ENCODE measurements around the gene DARS2.

The DARS2 gene

DNA sequence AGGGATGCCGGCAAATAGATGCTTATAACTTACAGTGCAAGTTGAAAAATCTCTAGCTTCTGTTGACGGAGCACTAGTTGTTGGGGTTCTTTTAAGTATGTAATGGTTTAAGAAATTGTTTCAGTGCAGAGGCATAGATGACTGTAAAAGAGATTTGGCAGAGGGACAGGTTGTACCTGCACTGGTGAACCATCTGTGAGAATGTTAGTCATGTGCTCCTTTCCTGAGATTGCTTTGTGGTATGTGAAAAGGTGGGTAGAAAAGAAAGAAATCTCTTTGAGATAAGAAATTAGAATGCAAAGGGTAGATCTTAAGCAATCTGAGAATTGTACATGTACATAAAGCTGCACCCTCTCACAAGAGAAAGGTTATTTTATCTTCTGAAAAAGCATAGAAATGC, 63.2 kb downstream of the DARS2 start:
- no peak for DNase-seq (ENCODE audit: low spot score)

DNA sequence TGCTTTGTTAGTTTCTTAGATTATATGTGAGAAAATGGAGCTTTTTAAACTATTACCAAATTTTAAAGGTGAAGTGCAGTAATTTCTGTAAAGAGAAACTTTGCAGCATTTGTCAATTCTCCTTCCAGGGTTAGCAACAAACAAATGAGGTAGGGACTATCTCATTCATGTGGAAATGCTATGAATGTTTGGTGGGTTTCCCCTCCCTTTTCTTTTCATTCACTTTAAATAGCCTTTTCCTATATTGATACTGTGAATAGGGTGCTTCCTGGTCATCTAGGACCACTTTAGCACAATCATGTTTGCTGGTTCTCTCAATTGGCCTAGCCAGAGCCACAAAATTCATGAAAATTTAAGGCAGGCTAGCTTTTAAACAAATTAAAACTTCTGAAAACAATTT, 64.3 kb downstream of the DARS2 start:
- DNase-seq (ENCODE audit: low spot score), result no peak

DNA sequence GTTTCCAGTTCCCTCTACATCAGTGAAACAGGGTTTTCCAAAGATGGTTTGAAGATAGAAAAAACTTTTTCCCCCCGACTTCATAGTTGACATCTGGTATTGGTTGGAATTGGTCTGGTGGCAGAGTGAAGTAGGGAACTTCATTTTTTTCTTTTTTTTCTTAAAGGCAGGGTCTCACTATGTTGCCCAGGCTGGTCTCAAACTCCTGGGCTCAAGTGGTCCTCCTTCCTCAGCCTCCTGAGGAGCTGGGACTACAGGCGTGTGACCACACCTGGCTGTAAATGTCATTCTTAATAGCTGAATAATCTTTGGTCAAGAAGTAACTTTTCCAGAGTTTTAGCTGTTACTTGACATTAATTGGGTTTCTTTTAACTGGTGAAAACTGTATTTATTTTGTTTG, 65.4 kb downstream of the DARS2 start:
- DNase-seq (ENCODE audit: low spot score), result no peak

DNA sequence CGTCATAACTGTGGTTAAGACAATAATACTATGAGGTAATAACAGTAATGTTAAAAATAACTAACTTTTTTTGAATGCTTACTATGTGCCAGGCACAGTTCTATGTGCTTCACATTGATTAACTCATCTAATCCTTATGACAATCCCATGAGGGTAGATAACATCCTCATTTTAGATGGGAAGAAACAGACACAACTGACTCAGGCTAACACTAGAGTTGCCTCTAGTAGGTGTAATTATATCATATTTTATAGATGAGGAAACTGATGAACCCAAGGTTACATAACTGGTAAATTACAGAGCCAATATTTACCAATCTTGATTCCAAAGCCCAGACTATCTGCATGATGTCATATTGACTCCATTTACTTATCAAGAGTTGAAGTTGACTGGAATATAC, 69.1 kb downstream of the DARS2 start:
- DNase-seq (ENCODE audit: low spot score), result no peak

DNA sequence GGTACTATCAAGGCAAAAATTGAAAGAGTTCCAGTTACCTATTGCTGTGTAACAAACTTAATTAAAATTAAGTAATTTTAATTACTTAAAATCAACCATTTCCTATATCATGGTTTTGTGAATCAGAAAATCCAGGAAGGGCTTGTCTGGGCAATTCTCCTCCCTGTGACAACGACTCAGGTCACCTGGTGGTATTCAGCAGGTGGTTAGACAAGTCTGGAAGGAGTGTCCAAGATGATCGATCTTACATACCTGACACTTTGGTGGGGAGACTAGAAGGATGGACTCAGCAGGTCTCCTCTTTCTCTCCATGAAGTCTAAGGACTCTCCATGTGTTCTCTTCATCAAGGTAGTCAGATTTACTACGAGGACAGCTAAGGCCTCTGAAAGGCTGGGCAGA, 69.7 kb downstream of the DARS2 start:
- DNase-seq (ENCODE audit: low spot score), result no peak

DNA sequence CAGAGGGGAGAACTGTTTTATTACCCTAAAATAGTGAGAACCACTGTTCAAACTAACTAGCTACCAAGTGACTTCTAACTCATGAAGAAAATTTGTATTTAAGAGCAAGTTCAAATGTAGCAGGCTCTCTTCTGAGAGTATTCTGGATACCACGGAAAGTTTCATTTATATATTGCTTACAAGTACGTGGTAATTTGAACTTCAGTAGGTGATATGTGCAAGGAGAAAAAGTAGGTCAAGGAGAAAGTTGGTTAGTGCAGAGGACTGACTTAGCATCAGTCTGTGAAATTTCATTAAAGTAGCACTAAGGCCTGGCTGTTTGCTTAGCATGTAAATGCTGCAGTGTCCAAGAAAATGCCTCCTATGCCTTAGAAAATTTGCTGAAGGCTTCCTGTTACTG, 76.0 kb downstream of the DARS2 start:
- DNase-seq (ENCODE audit: low spot score), result no peak

DNA sequence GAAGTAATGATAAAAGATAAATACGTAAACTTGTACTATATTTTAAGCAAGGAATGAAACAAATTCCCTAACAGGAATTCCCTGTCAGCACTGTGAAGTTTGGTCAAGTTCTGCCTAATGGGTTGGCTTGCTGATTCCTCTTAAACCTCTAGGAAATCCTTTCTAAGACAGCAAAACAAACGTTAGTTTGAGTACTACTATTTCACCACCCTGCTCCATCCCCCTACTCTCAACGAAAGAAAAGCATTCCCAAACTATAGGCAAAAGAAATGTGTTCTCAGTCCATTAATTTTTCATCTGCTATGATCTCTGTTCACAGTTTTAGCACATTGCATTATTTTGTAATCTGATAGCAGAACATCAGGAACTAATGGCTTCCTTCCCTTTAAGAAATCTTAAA, 76.5 kb downstream of the DARS2 start:
- DNase-seq (ENCODE audit: low spot score), result no peak

DNA sequence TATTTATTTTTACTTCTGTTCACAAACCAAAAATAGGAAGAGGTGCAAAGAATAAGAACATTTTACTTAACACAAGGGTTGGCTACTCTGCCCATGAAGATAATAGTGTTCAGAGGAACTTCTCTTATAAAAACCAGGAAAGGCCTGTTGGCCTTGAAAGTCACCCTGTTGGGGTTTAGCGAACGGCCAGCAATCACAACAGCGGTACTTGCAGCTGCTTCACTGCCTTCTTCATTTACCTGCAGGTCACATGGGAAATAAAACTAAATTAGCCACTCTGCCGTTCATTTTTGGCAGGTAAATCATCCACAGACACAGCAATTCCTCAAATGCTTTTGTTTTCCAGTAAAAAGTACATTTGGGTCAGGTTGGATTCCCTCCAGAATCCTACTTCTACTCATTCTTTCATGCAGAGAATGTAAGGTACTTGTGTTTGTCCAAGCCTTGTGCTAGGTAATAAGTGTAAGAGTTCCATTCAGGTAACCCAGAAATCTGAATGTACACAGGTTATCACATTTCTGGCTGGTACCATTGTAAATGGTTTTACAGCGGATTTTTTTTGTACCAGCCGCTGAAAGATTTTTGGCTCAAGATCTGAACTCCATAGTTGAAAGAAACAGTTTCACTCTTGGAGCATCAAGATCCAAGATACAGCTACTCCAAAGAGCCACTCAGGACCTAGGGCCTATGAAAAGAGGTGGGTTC, 79.5 kb downstream of the DARS2 start:
- no peak for DNase-seq (ENCODE audit: low spot score)
